HG03442 (cell line): ENCODE measurements around the gene RER1.

Experiments
- ATAC-seq: cut with Tn5 transposase; IDR thresholded peaks from one replicate; pipeline ENCODE4 v1.9.1; 2021; ENCODE audit warnings: mild to moderate bottlenecking, moderate library complexity; ENCODE audit not compliant: unreplicated experiment

Gene RER1

DNA sequence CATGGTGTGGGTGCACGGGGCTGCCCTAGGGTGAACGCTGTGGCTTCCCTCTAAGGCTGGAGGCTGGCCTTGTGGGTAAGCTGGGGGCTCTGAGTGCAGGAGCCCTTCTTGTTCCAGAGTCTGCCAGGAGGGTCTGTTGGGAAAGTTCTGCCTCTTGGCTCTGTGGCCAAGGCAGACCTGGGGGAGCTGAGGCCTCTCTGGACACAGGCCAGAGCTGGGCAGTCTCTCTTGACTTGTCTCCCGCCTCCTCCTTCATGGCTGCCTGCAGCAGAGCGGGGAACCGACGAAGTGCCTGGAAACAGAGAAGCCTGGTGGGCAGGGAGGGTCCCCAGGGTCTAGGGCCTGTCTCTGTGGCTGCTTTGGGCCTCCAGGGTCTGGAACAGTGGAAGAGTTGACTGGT, 51.0 kb downstream of the RER1 start:
- ATAC-seq = no peak

DNA sequence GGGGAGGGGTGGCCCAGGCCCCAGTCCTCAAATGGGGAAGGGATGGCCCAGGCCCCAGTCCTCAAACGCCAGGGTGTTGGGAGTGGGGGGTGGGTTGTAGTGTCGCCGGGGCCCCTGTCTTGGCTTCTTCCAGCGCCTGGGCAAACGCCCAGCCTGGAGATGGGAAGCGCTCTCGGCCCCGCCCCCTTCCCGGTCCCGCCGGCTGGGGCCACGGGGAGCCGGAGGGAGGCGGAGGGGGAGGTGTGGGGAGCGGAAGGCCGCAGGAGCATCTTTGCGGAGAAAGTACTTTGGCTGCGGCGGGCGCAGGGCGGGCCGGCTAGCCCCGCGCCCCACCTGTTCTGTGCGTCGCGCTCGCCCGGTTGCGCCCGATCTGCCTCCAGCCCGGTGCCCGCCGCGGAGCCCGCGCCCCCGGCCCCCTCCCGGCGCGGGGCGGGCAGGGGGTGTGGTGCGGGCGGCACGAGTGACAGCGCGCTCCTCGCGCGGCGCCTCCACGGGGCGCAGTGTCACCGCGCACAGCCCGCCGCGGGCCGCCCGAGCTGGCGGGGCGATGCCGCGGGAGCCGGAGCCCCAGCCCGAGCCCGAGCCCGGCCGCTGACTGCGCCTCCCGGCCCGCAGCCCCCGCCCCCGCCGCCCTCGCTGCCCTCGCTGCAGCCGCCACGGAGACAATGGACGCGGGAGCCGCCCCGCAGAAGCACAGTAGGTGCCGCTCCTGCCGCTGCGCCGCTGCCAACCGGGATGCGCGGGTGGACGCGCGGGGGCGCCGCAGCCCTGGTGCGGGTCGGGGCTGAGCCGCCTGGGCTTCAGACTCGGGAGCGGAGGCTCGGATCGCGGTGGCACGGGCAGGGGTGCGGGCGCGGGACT, 51.9 kb downstream of the RER1 start:
- ATAC-seq = no peak

DNA sequence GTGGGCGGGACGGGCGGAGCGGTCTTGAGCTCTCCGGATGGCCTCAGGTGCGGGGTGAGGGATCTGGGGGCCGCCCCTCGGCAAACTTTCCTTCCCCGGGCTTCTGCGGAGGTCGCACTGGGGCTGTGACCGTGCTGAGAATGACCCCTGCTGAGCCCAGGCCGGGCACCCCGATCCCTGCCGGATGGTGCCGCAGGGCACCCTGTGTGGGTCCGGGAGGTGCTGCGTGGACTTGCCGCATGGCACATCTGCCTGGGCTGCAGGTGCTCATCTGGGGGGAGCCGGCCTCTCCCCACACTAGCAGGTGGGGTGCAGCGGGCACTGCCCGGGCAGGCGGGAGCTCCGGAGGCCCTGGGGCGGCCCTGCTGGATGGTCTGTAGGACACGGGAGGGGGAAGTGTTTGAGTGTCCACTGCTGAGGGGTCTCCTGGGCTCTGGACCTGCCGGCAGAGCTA, 52.5 kb downstream of the RER1 start:
- ATAC-seq = no peak

DNA sequence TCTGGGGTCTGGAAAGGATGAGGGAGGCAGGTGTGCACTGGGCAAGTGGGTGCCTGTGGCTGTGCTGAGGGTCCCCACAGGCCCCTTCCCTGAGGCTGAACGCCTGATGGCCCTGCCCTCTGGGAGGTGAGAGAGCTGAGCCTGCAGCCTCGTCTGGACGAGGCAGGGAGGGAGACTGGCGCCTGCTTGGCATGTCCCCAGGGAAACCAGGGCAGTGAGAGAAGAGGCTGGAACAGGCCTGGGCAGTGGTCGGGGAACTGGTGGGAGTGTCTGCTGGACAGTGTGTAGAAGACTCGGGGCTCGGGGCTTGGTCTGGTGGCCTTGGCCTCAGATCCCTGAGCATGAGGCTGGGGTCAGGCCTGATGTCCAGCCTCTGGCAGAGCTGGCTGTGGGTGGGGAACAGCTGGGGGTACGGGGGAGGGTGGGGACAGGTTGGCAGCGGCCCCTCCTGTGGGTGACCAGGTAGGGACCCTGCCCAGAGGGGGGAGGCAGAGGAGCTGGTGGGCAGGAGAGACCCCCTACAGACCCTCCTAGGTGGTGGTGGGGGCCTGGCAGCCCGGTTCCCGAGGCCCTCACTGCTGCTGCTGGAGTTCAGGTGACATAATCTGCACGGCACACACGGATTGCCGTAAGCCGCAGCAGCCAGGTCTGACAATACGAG, 53.7 kb downstream of the RER1 start:
- ATAC-seq = no peak

DNA sequence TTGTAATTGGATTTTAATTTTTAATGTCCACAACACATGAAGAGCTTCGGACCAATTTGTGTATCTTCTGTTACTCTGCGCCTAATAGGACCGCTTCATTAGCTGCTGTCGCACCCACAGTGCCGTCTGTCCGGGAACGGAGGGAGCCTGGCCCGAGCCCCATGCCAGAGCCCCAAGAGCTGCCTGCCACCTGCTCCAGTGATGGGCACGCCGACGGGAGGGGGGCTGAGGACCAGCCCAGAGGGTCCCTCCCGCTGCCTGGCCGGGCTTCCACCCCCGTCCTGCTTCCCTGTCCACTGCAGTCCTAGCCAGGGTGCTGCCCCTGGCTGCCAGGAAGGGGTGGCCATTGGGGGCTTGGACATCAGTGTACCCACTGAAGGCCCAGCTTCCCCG, 54.2 kb downstream of the RER1 start:
- no peak for ATAC-seq

DNA sequence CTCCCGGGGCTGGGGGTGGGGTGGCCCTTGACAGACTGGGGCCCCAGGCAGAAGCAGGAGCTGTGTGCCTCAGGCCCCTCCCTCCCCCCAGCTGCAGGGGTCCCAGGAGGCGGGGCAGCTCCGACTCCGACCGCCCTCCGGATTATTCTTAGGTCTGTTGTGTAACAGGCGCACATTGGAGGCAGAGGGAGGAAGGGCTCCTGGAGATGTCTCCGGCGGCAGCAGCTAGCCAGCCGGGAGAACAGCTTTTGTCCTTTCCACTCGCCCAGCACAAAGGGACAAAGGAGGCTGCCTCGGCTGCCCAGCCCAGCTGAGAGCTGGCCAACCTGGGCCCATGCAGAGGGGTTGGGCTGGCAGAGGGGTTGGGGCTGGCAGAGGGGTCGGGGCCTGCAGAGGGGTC, 54.8 kb downstream of the RER1 start:
- no peak for ATAC-seq

DNA sequence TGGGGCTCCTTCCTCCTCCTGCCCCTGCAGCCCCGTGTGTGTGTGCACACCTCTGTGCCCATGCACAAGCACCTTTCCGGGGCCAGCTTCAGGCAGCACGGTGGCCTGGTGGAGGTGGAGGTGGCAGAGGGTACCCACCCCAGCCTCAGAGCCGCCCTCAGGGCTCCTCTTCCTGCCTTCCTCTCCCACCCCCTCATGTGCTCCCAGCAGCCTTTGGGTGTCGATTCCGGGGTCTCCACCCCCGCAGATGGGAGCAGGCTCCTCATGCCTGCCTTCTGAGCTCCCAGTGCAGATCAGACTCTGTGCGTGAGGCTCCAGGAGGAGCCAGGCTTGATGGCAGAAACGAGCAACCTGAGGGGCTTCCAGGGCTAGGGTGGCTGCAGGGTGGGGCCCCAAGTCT, 55.2 kb downstream of the RER1 start:
- no peak for ATAC-seq

DNA sequence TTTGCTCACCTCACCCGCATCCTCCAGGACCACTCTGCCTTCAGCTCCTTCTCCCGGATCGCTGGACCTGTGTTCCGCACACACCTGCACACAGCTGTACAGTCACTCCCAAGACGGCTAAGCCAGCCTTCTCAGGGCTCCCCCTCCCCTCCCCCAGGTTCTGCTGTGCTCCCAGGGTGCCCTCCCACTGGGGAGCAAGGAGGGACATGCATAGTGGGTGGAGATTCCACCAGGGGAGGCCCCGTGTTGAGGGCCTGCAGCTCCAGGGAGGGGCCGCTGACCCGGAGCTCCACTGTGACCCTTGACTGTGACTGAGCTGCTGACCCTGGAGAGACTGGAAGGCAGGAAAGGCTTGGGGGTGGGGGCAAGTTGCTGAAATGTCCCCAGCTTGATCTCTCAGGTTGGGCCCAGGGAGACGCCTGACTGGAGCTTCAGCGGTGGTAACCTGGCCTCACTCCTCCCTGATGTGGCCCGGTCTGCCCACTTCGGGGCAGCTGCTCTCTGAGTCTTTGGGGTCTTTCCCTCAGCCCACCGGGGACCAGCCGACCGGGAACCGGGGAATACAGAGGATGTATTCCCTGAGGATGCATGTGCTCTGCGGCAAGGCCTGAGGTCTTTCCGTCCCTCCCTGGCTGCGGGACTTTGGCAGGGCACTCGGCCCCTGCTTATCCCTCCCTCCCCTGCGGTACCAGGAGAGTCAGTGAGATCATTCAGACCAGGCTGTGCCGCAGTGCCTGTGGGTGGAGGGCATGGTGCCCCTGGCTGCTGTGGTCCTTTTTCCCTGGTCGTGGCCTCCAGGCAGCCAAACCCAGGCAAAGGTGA, 55.8 kb downstream of the RER1 start:
- no peak for ATAC-seq

DNA sequence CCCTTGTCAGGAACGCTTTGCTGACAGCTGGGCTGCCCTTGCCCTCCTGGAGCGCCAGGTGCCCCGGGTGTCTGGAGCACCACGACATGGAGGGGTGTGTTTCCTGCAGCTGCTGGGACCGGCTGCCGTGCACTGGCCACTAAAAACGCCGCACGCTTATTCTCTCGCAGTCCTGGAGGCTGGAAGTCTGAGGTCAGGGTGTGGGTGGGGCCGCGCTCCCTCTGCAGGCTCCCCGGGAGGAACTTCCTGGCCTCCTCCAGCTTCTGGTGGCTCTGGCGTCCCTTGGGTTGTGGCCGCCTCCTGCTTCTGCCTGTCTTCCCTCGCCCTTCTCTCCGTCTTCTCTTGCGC, 56.4 kb downstream of the RER1 start:
- no peak for ATAC-seq

DNA sequence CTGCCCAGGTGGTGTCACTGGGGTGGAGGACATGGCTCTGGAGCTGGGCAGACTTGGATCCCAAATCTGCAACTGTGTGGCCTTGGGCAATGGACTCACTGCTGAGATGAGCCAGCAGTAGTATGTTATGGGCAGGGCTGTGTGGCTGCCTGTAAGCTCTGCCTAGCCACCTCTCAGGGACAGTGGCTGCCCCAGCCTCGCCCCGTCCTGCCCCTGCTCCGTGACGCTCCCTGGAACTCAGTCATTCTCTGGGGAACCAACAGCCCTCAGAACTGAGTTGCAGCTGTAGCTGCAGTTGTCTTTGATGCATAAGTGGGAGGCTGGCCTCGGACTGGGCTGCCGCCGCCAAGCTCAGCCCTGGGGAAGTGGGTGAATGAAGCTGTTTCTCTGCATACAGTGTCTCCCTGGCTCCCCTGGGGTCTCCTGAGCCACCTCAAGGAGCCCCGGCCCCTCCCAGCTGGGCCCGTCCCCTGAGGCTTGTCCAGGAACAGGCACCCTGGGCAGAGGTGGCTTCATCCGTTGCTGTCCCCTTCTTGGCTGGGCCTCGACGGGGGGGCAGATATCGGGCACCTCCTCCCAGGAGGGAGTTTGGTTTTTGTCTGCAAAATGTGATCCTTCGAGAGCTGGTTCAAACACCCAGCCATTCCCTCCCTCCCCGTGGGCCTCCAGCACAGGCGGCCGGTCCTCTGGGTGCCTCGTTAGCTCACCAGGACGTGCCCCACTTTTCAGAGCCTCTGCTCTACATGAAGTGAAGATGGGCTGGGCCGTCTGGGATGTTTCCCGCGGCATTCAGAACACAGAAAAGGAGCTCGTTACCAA, 58.2 kb downstream of the RER1 start:
- no peak for ATAC-seq

DNA sequence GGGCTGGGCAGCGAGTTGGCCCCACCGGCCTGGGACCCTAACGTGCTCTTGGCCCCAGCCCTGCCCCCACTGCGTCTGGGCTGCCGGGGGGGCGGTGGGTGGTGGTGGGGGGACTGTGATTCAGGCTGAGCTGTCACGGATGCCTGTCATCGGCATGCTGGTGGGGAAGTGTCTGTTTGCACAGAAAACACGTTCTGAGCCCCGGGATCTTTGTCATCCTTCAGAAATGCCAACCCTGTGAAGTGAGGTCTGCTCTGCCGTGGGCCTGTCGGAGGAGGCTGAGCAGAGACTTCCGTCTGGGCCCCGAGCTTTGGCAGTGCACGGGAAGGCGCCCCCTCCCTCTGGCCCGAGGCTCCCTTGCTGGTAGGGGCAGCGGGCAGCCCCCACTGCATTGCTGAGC, 60.1 kb downstream of the RER1 start:
- no peak for ATAC-seq

DNA sequence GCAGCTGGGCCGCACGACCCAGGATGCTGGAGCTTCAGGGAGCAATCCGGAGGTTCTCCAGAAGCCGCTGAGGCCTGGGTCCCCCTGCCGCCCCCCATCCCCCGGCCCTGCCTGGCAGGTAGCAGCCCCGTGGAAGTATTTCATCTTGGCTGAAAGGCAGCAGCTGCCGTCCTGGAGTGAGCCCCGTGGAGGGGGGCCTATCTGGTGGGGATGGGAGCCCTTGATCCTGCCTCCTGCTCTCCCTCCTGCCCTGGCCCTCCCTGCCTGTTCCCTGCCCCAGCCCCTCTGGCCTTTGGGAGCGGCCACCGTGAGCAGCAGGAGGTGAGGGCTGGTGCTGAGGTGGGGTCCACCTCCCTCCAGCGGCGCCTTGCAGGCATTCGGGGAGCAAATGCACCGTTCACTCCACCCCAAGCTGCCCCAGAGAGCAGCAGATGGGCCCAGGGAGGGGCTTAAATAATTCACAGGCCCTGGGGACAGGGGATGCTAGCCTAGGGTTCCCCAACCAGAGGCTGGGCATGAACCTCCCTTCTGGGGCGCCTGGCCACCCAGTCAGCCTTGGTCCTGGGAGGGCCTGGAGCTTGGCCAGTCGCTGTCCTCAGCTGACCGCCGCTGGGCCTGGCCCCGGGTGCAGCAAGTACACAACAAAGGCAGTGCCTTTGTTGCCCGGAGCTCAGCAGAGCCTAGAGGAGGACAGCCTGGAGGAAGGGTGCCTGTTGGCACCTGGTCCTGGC, 60.7 kb downstream of the RER1 start:
- no peak for ATAC-seq

DNA sequence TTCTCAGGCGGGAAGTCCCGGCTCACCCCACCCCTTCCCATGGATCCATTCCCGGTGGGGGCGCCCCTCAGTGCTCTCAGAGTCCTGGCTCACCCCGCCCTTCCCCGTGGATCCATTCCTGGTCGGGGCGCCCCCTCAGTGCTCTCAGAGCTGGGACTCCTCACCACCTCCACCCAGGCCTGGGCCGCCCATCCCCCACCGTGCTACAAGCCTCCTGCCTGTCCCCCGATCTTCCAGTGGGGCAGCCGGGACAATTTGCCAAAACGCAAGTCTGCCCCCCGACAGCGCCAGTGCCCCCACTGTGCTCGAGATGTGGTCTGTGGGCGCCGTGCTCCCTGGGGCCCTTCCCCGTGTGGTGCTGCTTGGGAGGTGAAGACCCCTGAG, 61.3 kb downstream of the RER1 start:
- no peak for ATAC-seq

DNA sequence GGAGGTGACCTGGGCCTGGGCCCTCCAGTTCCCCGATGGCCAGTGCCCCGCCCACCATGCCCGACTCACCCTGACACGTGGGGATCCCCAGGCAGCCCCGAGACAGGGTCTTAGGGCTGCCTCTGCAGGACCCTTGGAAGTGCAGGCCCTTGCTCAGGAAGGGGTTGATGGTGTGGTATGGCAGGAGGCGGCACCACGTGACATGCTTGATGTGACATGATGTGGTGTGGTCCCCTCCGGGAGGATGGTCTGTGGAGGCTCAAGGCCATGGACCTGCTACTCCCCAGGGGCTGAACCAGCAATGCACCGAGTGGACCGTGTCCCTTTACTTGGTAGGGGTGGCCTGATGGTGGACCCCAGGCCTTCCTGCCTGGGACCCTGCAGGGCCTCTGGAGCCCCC, 62.6 kb downstream of the RER1 start:
- ATAC-seq = no peak
